Hepatocyte (in vitro differentiated cells): ENCODE measurements around the gene ZNF620.

Experiments used
- EZH2 ChIP-seq: fragments of 200-600 bp; sonication (generic); IDR thresholded peaks from 2 replicates; pipeline ENCODE4 v1.6.1; 2016; ENCODE audit warnings: antibody characterized with exemption, mild to moderate bottlenecking, borderline replicate concordance
- TF ChIP-seq, protein P1 (sequence below): fragments of 200-600 bp; sonication (generic); IDR thresholded peaks from 2 replicates; pipeline ENCODE4 v1.5.1; 2016; ENCODE audit warnings: antibody characterized with exemption, mild to moderate bottlenecking; ENCODE audit not compliant: poor library complexity

DNA sequence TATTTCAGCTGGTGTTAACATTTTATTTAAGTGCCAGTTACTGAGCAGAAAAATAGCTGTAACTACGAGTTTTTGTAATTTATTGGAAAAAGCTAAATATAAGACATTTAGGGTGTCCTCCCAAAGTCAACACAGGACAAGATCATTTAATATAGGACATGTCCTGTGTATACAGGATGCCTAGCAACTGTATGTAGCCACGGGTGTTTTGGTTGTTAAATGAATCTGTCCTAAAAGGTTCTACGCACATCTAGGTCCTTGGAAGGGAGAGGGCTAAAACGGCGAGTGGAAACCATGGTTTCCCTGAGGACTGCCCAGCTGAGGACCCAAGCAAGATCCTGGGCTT is 18.4 kb downstream of the ZNF620 start:
- TF ChIP-seq, protein P1, sequence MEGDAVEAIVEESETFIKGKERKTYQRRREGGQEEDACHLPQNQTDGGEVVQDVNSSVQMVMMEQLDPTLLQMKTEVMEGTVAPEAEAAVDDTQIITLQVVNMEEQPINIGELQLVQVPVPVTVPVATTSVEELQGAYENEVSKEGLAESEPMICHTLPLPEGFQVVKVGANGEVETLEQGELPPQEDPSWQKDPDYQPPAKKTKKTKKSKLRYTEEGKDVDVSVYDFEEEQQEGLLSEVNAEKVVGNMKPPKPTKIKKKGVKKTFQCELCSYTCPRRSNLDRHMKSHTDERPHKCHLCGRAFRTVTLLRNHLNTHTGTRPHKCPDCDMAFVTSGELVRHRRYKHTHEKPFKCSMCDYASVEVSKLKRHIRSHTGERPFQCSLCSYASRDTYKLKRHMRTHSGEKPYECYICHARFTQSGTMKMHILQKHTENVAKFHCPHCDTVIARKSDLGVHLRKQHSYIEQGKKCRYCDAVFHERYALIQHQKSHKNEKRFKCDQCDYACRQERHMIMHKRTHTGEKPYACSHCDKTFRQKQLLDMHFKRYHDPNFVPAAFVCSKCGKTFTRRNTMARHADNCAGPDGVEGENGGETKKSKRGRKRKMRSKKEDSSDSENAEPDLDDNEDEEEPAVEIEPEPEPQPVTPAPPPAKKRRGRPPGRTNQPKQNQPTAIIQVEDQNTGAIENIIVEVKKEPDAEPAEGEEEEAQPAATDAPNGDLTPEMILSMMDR = no peak
- no peak for TF ChIP-seq EZH2
